HepG2 (cell line): ENCODE measurements around the gene TBC1D10B. TPM values are rescaled to one million over a fixed set of nuclear protein-coding genes. Genes with fewer than 3 reads are reported as not detected.
A peak's percentile ranks its signal among the peaks of the same experiment; 100 is the strongest.

Experiments used
- CENPX ChIP-seq: sonication (generic); formaldehyde crosslinking; IDR thresholded peaks from 2 replicates; pipeline ENCODE4 v1.9.0; 2021; ENCODE audit warnings: mild to moderate bottlenecking, missing genetic modification reagents, moderate library complexity
- FLYWCH1 ChIP-seq: sonication (generic); formaldehyde crosslinking; IDR thresholded peaks from 2 replicates; pipeline ENCODE4 v1.8.1; 2023; ENCODE audit warnings: mild to moderate bottlenecking, missing genetic modification reagents
- GABPB1 ChIP-seq: IDR thresholded peaks from 2 replicates; pipeline ENCODE4 v1.6.1; 2016; ENCODE audit warnings: mild to moderate bottlenecking, missing genetic modification reagents, moderate library complexity, missing compliant biosample characterization
- HDAC2 ChIP-seq: sonication (generic); formaldehyde crosslinking; IDR thresholded peaks from 2 replicates; pipeline ENCODE4 v1.4.0; 2020; ENCODE audit warnings: missing genetic modification reagents
- HOMEZ ChIP-seq: IDR thresholded peaks from 2 replicates; pipeline ENCODE4 v1.6.1; 2016; ENCODE audit warnings: low read depth
- MED1 ChIP-seq: sonication (generic); formaldehyde crosslinking; IDR thresholded peaks from 2 replicates; pipeline ENCODE4 v1.4.0; 2020; ENCODE audit warnings: missing genetic modification reagents
- NR2F6 ChIP-seq, 2 experiments: IDR thresholded peaks; 2 replicates each; pipeline ENCODE4 v1.6.1; 2016; ENCODE audit warnings: antibody characterized with exemption in 1 of 2, mild to moderate bottlenecking in 1 of 2
- RORA ChIP-seq: sonication (generic); formaldehyde crosslinking; IDR thresholded peaks from 2 replicates; pipeline ENCODE4 v1.5.0; 2020; ENCODE audit warnings: mild to moderate bottlenecking, missing genetic modification reagents, moderate library complexity
- SP5 ChIP-seq: IDR thresholded peaks from 2 replicates; pipeline ENCODE4 v1.6.1; 2016; ENCODE audit warnings: low read depth, borderline replicate concordance
- ZBTB2 ChIP-seq: sonication (generic); formaldehyde crosslinking; IDR thresholded peaks from 2 replicates; pipeline ENCODE4 v1.8.0; 2022; ENCODE audit warnings: low read depth, missing genetic modification reagents
- ZMAT5 ChIP-seq: sonication (generic); formaldehyde crosslinking; IDR thresholded peaks from 2 replicates; pipeline ENCODE4 v1.5.0; 2020; ENCODE audit warnings: mild to moderate bottlenecking, low read depth, missing genetic modification reagents, borderline replicate concordance
- ZNF180 ChIP-seq: sonication (generic); formaldehyde crosslinking; IDR thresholded peaks from 2 replicates; pipeline ENCODE4 v1.4.0; 2020; ENCODE audit warnings: low read depth, missing genetic modification reagents, borderline replicate concordance
- ZNF207 ChIP-seq: fragments of 450-650 bp; IDR thresholded peaks from 2 replicates; pipeline ENCODE4 v1.6.1; 2016; ENCODE audit warnings: antibody characterized with exemption, borderline replicate concordance
- ZNF235 ChIP-seq: sonication (generic); formaldehyde crosslinking; IDR thresholded peaks from 2 replicates; pipeline ENCODE4 v1.8.1; 2023; ENCODE audit warnings: mild to moderate bottlenecking, missing genetic modification reagents, borderline replicate concordance
- ZNF382 ChIP-seq: sonication (generic); formaldehyde crosslinking; IDR thresholded peaks from 2 replicates; pipeline ENCODE4 v1.5.0; 2020; ENCODE audit warnings: missing genetic modification reagents, mild to moderate bottlenecking, borderline replicate concordance
- ZNF749 ChIP-seq: sonication (generic); formaldehyde crosslinking; IDR thresholded peaks from 2 replicates; pipeline ENCODE4 v1.8.0; 2022; ENCODE audit warnings: mild to moderate bottlenecking, missing genetic modification reagents, moderate library complexity, borderline replicate concordance
- ZNF780A ChIP-seq: sonication (generic); formaldehyde crosslinking; IDR thresholded peaks from 2 replicates; pipeline ENCODE4 v1.8.0; 2022; ENCODE audit warnings: mild to moderate bottlenecking, missing genetic modification reagents, moderate library complexity
- ZSCAN9 ChIP-seq: IDR thresholded peaks from 2 replicates; pipeline ENCODE4 v1.6.1; 2016; ENCODE audit warnings: borderline replicate concordance
- polyA plus RNA-seq, 8 experiments: library from polyadenylated mRNA; depleted of rRNA in 3 of 8; stranded (reverse) in 7 of 8; unstranded in 1 of 8; fragments of >200 nt; fragmentation: Illumina TruSeq in 4 of 8; extraction: Trizol in 4 of 8; gene quantifications; 2 replicates each; pipeline versions ENCODE4 v1.2.1 to v1.2.3, GENCODE V29; 2011 to 2016; ENCODE audit warnings: low read depth in 4 of 8, missing spikeins in 1 of 8, mixed read lengths in 1 of 8; ENCODE audit not compliant: insufficient read depth in 1 of 8
- total RNA-seq, 5 experiments: library from RNA; depleted of rRNA; stranded (reverse); fragments of >200 nt; fragmentation: Illumina TruSeq; extraction: Trizol; gene quantifications; 2 replicates each; pipeline ENCODE4 v1.2.3, GENCODE V29; 2016; ENCODE audit warnings: low read depth in 1 of 5
- TF ChIP-seq, protein P1 (sequence below): sonication (generic); formaldehyde crosslinking; IDR thresholded peaks from 2 replicates; pipeline ENCODE4 v1.4.0; 2020; ENCODE audit warnings: mild to moderate bottlenecking, missing genetic modification reagents
- TF ChIP-seq, protein P2 (sequence below): sonication (generic); formaldehyde crosslinking; IDR thresholded peaks from 2 replicates; pipeline ENCODE4 v1.5.0; 2020; ENCODE audit warnings: missing genetic modification reagents
- TF ChIP-seq, protein P3 (sequence below): sonication (generic); formaldehyde crosslinking; IDR thresholded peaks from 2 replicates; pipeline ENCODE4 v1.5.1; 2020; ENCODE audit warnings: missing genetic modification reagents, mild to moderate bottlenecking, borderline replicate concordance
- TF ChIP-seq, protein P4 (sequence below): sonication (generic); formaldehyde crosslinking; IDR thresholded peaks from 2 replicates; pipeline ENCODE4 v1.5.0; 2020; ENCODE audit warnings: missing genetic modification reagents

The TBC1D10B gene
- total and polyA plus RNA-seq, 2 of the 13 experiments (the other 11 are each of a cell fraction or from before 2014, with no cell fraction given) = 15.7 to 24.8 TPM

- TF ChIP-seq MED1 (CRISPR knock-in tag) = peak; percentile 56; the same call in 1 of the 2 replicates
- TF ChIP-seq, protein P1, sequence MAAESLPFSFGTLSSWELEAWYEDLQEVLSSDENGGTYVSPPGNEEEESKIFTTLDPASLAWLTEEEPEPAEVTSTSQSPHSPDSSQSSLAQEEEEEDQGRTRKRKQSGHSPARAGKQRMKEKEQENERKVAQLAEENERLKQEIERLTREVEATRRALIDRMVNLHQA (CRISPR knock-in tag) = no peak
- TF ChIP-seq HDAC2 = peak; percentile 79
- 0 out of 2 replicates have a peak, but pooled peaks have one; percentile 19 for TF ChIP-seq ZNF235
- TF ChIP-seq GABPB1 = peak; percentile 82
- no peak for TF ChIP-seq RORA (CRISPR knock-in tag)
- peak; percentile 50; the same call in 1 of the 2 replicates for TF ChIP-seq ZSCAN9
- TF ChIP-seq ZNF780A (CRISPR knock-in tag) = no peak
- TF ChIP-seq ZNF207 = no peak
- TF ChIP-seq ZNF180 (CRISPR knock-in tag) = no peak
- TF ChIP-seq CENPX (CRISPR knock-in tag) = no peak
- no peak for TF ChIP-seq NR2F6 (IDR thresholded peaks at IDR 0.05)
- peak; percentile 34; the same call in 1 of the 2 replicates for TF ChIP-seq NR2F6 (CRISPR knock-in tag; IDR thresholded peaks at IDR 0.05)
- peak; percentile 85; the same call in 1 of the 2 replicates for TF ChIP-seq FLYWCH1 (CRISPR knock-in tag)
- no peak for TF ChIP-seq ZNF382 (CRISPR knock-in tag)
- no peak for TF ChIP-seq ZMAT5 (CRISPR knock-in tag)
- TF ChIP-seq ZNF749 (CRISPR knock-in tag) = peak; percentile 51; the same call in 1 of the 2 replicates
- TF ChIP-seq, protein P2, sequence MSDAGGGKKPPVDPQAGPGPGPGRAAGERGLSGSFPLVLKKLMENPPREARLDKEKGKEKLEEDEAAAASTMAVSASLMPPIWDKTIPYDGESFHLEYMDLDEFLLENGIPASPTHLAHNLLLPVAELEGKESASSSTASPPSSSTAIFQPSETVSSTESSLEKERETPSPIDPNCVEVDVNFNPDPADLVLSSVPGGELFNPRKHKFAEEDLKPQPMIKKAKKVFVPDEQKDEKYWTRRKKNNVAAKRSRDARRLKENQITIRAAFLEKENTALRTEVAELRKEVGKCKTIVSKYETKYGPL (CRISPR knock-in tag) = no peak
- TF ChIP-seq ZBTB2 (CRISPR knock-in tag) = peak; percentile 73; the same call in 1 of the 2 replicates
- TF ChIP-seq, protein P3, sequence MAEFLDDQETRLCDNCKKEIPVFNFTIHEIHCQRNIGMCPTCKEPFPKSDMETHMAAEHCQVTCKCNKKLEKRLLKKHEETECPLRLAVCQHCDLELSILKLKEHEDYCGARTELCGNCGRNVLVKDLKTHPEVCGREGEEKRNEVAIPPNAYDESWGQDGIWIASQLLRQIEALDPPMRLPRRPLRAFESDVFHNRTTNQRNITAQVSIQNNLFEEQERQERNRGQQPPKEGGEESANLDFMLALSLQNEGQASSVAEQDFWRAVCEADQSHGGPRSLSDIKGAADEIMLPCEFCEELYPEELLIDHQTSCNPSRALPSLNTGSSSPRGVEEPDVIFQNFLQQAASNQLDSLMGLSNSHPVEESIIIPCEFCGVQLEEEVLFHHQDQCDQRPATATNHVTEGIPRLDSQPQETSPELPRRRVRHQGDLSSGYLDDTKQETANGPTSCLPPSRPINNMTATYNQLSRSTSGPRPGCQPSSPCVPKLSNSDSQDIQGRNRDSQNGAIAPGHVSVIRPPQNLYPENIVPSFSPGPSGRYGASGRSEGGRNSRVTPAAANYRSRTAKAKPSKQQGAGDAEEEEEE (CRISPR knock-in tag) = no peak
- 0 out of 2 replicates have a peak, but pooled peaks have one; percentile 20 for TF ChIP-seq HOMEZ (CRISPR knock-in tag)
- peak; percentile 80; the same call in 1 of the 2 replicates for TF ChIP-seq SP5 (CRISPR knock-in tag)
- TF ChIP-seq, protein P4, sequence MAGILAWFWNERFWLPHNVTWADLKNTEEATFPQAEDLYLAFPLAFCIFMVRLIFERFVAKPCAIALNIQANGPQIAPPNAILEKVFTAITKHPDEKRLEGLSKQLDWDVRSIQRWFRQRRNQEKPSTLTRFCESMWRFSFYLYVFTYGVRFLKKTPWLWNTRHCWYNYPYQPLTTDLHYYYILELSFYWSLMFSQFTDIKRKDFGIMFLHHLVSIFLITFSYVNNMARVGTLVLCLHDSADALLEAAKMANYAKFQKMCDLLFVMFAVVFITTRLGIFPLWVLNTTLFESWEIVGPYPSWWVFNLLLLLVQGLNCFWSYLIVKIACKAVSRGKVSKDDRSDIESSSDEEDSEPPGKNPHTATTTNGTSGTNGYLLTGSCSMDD (CRISPR knock-in tag) = no peak
These were observed 37.0 kb upstream of the TBC1D10B start, which contains the start of gene ZNF771 (continued) for GRCh38 chr16:30407102-30407803.
